HG02571 (cell line): ENCODE measurements around the gene TTLL11.

Experiments
- ATAC-seq: cut with Tn5 transposase; IDR thresholded peaks from one replicate; pipeline ENCODE4 v1.9.1; 2021; ENCODE audit warnings: mild to moderate bottlenecking, moderate library complexity; ENCODE audit not compliant: unreplicated experiment

TTLL11 gene

DNA sequence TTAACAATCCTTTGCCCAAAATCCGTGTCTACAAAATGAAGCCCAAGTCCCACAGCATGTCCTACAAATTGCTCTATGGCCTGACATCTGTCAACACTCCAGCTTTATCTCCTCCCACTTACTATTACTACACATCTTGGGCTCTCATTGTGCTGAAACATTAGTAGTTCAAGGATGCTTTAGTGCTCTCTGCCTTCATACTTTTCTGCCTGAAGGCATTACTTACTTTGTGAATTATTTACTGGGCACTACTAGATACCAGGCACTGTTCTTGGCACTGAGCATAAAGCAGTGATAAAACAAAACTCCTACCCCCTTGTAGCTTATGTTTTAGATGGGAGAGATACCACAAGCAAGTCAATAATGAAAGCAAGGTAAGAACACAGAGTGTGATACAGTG is 113.4 kb downstream of the TTLL11 start:
- ATAC-seq, result no peak

GRCh38 chr9:121976751-121977150 is 116.4 kb downstream of the TTLL11 start:
- no peak for ATAC-seq

- no peak for ATAC-seq
These were observed 117.3 kb downstream of the TTLL11 start for GRCh38 chr9:121975801-121976277.

GRCh38 chr9:121974421-121974820 is 118.7 kb downstream of the TTLL11 start:
- no peak for ATAC-seq

DNA sequence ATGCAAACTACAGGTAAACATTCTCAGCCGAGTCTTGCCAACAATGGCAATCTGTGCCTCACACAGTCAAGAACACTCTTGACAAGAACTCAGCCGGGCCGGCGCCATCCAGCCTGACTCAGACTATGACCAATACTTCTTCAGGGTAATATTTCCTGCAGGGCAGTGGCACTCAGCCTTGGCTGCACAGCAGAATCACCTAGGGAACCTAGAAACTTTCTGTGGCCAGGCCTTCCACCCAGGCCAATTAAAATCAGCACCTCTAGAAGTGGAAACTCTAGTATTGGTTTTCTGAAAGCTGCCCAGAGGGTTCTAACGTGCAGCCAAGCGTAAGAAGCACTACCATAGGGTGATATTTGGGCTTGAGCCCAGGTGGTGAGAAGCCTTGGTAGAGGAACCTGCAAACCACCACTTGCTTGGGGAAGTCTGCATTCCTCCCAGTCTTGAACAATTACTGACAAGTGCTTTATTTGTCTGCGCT is 120.6 kb downstream of the TTLL11 start:
- peak; percentile 74 for ATAC-seq

DNA sequence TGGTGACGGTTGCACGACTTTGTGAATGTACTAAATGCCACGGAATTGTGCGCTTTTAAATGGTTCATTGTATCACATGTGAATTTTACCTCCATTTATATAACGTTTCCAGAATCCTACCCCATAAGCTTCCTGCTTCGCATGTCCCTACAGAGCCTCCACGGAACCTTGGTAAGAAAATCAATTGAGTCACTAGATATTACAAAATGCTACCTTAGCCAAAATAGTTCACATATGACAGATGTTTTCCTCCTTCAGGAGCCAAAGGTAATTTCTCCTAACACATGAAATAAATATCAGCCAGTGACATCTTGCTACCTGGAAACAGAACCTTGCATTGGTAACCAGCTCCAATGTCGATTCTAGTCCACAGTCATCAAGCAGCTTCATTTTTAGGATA is 125.1 kb downstream of the TTLL11 start:
- ATAC-seq, result no peak

GRCh38 chr9:121966706-121967105 is 126.4 kb downstream of the TTLL11 start:
- ATAC-seq, result no peak

DNA sequence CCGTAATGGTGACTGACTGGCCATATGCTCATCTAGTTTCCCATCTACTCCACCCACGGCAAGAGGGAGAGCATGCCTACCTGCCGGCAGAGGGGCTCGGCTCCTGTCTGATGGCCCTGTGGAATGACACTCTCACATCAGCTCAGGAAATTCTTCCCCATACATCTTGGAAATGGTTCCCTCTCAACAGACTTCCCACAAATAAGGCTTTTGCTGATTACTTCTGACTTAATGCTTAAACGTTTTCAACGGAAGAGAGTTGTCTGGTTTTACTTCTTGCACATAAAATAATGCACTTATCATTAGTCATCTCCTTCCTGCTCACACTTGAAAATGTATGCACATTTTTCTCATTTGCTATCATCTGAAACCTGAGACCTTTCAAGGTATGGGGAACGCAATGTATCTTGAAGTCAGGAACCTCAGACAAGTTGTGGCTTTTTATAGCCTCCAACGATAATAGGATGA is 129.5 kb downstream of the TTLL11 start:
- no peak for ATAC-seq

DNA sequence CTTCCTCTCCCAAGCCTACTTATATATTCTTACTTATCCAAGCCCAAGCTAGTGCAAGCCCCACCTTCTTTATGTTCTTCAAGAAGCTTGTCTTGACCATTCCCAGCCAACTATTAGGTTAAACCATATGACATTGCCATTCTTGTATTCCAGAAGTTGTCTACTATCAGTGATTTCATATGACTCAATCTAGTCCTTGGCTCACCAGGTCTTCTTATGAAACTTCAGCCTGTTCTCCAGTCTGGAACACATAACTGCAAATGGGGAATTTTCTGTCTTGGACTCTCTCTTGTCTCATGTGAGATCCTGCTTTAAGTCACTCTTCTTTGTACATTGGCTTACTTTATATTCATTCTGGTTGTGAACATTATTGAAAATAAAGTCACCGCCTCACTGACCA is 130.7 kb downstream of the TTLL11 start:
- ATAC-seq, result no peak

- ATAC-seq, result no peak
These were observed 132.4 kb downstream of the TTLL11 start for GRCh38 chr9:121960665-121961064.

DNA sequence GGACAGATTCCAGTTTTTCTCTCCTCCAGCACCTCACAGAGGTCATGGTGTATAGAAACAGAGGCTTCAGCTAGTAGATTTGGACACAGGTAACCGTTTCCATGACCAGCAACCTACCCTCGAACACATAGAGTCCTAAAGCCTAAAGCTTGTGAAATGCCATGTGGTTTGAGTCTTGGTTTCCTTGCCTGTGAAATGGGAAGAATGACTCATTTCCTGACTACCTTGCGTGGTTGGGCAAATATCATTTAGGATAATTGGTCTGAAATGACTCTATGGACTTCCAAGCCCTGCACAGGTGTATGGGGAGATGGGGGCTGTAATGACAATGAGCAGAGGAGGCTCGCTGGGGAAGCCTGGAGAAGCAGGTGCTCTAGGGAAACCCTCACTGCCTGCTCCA is 134.6 kb downstream of the TTLL11 start:
- no peak for ATAC-seq

- ATAC-seq, result no peak
These were observed 136.3 kb downstream of the TTLL11 start for GRCh38 chr9:121956808-121957207.

GRCh38 chr9:121955649-121956048 is 137.5 kb downstream of the TTLL11 start:
- ATAC-seq, result no peak

- no peak for ATAC-seq
These were observed 138.5 kb downstream of the TTLL11 start for GRCh38 chr9:121954477-121955140.

GRCh38 chr9:121952611-121953010 is 140.5 kb downstream of the TTLL11 start:
- ATAC-seq, result no peak

DNA sequence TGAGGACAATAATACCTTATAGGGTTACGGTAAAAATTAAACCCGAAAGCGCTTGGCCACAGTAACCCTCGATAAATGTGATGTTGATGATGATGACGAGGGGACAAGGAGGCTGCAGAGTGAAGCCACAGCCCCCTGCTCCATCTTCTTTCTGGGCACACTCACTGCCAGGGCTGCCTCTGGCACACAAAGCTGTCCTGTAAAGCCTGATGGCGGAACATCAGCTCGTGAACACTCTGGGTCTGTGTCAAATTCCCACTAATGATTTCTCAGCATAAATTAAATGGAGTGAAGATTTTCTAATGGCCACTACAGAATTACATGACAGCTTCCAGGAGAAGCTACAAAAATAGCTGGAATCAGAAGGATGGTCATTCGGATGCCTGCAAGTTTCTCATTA is 142.2 kb downstream of the TTLL11 start:
- no peak for ATAC-seq

DNA sequence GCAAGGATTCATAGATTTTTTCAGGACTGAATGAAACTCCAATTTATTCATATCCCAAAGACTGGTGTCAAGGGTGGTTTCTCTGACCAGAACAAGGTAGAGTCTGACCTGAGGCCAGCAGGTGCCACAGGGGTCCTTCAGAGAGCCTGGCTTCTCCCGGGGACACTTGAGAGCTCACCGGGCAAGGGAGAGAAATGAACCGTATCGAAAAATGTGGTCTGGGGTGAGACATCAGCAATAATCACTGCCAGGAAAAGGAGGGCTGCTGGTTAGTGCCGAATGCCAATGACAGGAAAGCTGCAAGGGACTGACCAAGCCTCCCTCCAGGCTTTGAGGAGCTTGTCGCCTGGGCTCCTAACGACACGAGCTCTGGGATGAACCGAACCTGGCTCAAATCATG is 142.7 kb downstream of the TTLL11 start:
- no peak for ATAC-seq

DNA sequence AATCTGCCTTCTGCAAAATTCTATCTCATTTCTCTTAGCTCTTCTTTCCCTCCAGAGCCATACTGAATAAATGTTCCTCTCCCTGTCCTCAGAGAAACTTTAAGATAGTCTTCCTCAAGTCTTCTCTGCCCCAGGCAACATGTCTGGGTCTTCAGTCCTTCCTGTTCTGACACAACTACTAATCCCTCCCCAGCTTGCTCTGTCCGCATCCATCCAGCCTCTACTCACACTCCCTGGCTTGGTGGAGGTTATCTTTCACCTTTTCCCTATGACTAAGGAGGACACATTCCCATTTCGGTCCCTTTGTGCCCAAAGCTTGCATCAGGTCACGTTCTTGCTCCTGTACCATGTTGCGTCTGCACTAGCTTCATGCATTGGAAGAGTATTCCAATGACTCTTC is 143.3 kb downstream of the TTLL11 start:
- no peak for ATAC-seq

DNA sequence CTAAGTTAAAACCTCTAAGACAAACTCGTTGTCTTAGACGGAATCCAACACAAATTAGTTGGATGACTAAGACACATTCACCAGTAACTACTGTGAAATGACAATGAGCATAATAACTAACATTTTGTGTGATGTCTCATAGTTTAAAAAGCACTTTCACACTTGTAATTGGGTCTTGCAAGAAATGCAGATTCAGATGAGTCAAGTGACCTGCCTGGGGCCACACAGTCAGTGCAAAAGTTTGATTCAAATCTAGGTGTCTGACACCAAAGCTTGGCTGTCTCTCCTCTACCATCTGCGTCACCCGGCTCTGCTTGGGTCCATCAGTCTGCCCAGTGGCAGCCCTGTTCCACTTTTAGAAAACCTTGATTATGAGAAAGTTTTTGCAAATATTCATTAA is 143.7 kb downstream of the TTLL11 start:
- no peak for ATAC-seq

GRCh38 chr9:121947775-121948174 is 145.3 kb downstream of the TTLL11 start:
- no peak for ATAC-seq

DNA sequence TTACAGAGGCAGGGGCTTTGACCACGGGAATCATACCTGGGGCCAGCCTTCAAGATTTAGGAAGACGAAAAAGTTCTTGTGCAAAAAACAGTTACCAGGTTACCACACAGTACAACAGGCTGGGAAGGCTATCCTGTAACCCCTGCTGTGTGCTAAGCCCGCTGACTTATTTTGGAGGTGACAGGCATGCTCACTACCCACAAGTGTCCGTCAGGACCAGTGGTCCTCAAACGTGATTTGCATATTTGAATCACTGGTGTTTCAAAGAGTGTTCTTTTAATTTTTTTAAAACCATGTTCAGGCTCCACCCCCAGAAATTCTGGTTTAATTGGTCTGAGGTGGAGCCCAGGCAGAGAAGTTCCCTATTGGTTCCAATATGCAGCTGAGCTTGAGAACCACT is 146.6 kb downstream of the TTLL11 start:
- ATAC-seq, result no peak

DNA sequence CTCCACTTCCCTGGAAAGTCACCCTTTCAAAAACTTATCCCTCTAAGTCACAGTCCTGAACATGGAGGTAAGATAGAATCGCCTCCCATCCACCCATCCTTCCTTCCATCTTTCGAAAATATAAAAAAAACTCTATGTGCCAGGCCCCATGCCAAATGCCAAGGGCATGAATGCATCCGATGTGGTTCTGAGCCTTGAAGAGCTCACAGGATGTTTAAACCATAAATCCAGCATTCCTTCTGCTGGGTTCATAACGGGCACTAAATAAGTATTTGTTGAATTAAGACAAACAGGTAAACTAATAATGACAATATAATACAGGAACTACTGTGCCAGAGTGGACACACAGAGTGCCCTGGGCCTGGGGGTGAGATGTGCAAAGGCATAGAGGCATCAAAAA is 147.3 kb downstream of the TTLL11 start:
- no peak for ATAC-seq

GRCh38 chr9:121945281-121945680 is 147.8 kb downstream of the TTLL11 start:
- ATAC-seq, result no peak
